ENCODE results near the gene AEBP2.

AEBP2 gene

GRCh38 chr12:19436931-19437330 lies 2.4 kb upstream of the AEBP2 start:
- no peak for TF ChIP-seq CTCF (IDR thresholded peaks at IDR 0.05; ENCODE audit: low read depth, low read length)
- H3K4me3 ChIP-seq (ENCODE audit: low read depth, low read length): no peak overlapping the region

- TF ChIP-seq CTCF (IDR thresholded peaks at IDR 0.05; ENCODE audit: low read depth, low read length): no peak
- no peak overlapping the region for H3K4me3 ChIP-seq (ENCODE audit: low read depth, low read length)
Measured at GRCh38 chr12:19437996-19438395, 1.3 kb upstream of the AEBP2 start.

GRCh38 chr12:19440019-19440858 lies 947 bp downstream of the AEBP2 start:
- TF ChIP-seq CTCF (IDR thresholded peaks at IDR 0.05; ENCODE audit: low read depth, low read length): no peak
- peak overlapping the region; percentile 81 for H3K4me3 ChIP-seq (ENCODE audit: low read depth, low read length)

GRCh38 chr12:19440916-19441315 lies 1.6 kb downstream of the AEBP2 start:
- no peak for TF ChIP-seq CTCF (IDR thresholded peaks at IDR 0.05; ENCODE audit: low read depth, low read length)

GRCh38 chr12:19443585-19443984 lies 4.3 kb downstream of the AEBP2 start:
- no peak overlapping the region for H3K4me3 ChIP-seq (ENCODE audit: low read depth, low read length)
- TF ChIP-seq CTCF (IDR thresholded peaks at IDR 0.05; ENCODE audit: low read depth, low read length): no peak

More at GRCh38 chr12:19440916-19441315, 1.6 kb downstream of the AEBP2 start:
- H3K4me3 ChIP-seq (ENCODE audit: low read depth, low read length): peak overlapping the region; percentile 81

- H3K4me3 ChIP-seq (ENCODE audit: low read depth, low read length): no peak overlapping the region
- no peak for TF ChIP-seq CTCF (IDR thresholded peaks at IDR 0.05; ENCODE audit: low read depth, low read length)
Measured at GRCh38 chr12:19444097-19444496, 4.8 kb downstream of the AEBP2 start.

GRCh38 chr12:19447386-19447785 lies 8.1 kb downstream of the AEBP2 start:
- no peak for TF ChIP-seq CTCF (IDR thresholded peaks at IDR 0.05; ENCODE audit: low read depth, low read length)
- H3K4me3 ChIP-seq (ENCODE audit: low read depth, low read length): no peak overlapping the region
